ENCODE data around the gene NSUN7.
"Not testable (repeated sequence)": the region's sequence is repeated elsewhere in the genome, so short reads cannot be mapped to it uniquely, and the experiment has no call there.

Gene NSUN7

GRCh38 chr4:40812856-40813255, 63.1 kb downstream of the NSUN7 start:
- TF ChIP-seq CTCF (IDR thresholded peaks at IDR 0.05; ENCODE audit: extremely low read depth, missing control alignments): no peak
- no peak for DNase-seq (ENCODE audit: low spot score)

GRCh38 chr4:40817157-40817556, 67.4 kb downstream of the NSUN7 start:
- not testable (repeated sequence) for DNase-seq (ENCODE audit: low spot score)

GRCh38 chr4:40820101-40820500, 70.3 kb downstream of the NSUN7 start:
- no peak for TF ChIP-seq CTCF (IDR thresholded peaks at IDR 0.05; ENCODE audit: extremely low read depth, missing control alignments)
- no peak for DNase-seq (ENCODE audit: low spot score)

- DNase-seq (ENCODE audit: low spot score): no peak
- no peak for TF ChIP-seq CTCF (IDR thresholded peaks at IDR 0.05; ENCODE audit: extremely low read depth, missing control alignments)
Observed at GRCh38 chr4:40822420-40823166, 72.8 kb downstream of the NSUN7 start.

GRCh38 chr4:40825014-40825838, 75.5 kb downstream of the NSUN7 start:
- DNase-seq (ENCODE audit: low spot score): no peak
- TF ChIP-seq CTCF (IDR thresholded peaks at IDR 0.05; ENCODE audit: extremely low read depth, missing control alignments): no peak

GRCh38 chr4:40826821-40827220, 77.1 kb downstream of the NSUN7 start:
- TF ChIP-seq CTCF (IDR thresholded peaks at IDR 0.05; ENCODE audit: extremely low read depth, missing control alignments): no peak
- no peak for DNase-seq (ENCODE audit: low spot score)

GRCh38 chr4:40827758-40828157, 78.0 kb downstream of the NSUN7 start:
- TF ChIP-seq CTCF (IDR thresholded peaks at IDR 0.05; ENCODE audit: extremely low read depth, missing control alignments): no peak
- no peak for DNase-seq (ENCODE audit: low spot score)

Measured in GM20000 (cell line).